Activated T-helper 9 cell treated with anti-CD3 and anti-CD28 coated beads, Interleukin-2, amount 50 U/mL, for 16 hours (primary cell): ENCODE data around the gene TBC1D1.

Experiments used
- DNase-seq: peaks from one replicate; pipeline ENCODE4 v3.0.0-alpha.2; 2020; ENCODE audit warnings: low read depth

Gene TBC1D1

DNA sequence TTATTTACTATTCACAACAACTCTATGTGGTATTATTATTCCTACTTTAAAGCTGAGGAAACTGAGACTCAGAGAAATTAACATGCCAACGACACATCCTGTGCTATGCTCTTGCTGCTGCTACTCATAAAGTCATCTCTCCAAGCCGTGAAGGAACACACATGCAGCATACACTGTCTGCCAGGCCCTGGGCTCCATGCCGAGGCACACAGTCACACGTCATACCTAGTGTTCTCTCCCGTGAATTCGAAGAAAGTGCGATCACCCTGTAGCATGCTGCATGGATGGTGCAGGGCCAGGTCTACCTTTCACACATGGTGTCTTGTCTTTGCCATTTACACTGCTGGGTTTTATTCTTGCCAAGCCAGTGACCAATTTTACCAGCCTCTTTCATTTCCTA lies 34.1 kb downstream of the TBC1D1 start:
- DNase-seq = no peak

- DNase-seq = no peak
These were observed 36.5 kb downstream of the TBC1D1 start for GRCh38 chr4:37927434-37927833.

DNA sequence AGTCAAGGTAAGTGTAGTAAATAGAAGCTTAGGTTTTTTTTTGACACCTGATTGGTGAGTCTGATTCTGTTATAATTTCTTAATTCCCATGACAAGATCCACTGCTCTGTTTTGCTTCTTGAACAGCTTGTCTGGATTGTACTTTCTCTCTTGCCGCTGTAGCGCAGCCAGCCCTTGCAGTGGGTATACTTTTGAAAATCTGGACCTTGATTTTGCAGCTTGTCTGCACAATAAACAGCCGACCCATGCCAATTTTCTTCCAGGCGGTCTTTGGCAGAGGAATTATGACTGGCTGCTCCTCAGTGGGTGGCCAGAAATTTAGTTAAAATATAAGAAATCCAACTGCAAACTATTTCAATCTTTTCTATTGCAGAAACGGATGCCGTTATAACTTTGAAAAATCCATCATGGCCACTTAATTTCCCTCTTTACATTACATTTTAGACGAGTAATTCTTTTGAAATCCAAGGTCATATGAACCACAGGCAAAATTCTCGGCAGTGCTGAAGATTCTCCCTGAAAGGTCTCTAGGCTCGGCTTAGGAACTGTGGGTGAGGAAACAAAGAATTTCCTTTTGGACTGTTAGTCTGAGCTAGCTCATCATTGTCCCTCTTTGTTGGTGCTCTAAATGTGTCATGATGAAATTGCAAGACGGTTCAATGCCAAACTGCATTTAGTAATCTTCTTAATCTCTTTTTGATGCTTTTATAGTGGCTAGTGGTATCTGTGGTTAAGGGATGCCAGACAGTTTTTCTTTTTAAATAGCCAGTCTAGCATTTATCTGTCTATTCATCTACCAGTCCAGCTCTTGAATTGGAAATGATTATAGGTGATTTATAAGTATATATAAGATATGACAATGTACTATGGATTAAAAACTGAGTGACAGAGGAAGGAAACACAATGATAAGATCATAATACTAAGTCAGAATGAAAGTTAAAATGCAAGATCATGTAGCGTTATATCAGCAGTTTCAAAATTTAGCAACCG lies 37.8 kb downstream of the TBC1D1 start:
- DNase-seq = no peak

DNA sequence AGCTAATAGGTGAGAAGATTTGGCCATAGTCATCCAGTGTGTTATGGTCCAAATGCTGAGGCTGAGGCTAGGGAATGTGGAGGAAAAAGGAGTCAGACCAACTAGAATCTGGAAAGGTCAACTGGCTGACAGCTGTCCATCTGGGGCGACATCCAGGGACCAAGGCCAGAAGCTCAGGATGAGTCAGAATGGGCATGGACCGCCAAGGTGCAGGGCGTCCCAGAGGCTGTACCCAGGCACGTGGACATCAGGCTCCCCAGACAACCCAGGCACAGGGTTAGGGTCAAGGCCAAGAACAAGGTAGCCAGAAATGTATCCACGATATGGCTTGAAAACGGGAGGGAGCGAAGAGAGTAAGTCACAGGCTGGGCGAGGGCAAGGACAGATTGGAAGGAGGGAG lies 43.2 kb downstream of the TBC1D1 start:
- no peak for DNase-seq

- no peak for DNase-seq
These were observed 43.7 kb downstream of the TBC1D1 start for GRCh38 chr4:37934609-37935008.

DNA sequence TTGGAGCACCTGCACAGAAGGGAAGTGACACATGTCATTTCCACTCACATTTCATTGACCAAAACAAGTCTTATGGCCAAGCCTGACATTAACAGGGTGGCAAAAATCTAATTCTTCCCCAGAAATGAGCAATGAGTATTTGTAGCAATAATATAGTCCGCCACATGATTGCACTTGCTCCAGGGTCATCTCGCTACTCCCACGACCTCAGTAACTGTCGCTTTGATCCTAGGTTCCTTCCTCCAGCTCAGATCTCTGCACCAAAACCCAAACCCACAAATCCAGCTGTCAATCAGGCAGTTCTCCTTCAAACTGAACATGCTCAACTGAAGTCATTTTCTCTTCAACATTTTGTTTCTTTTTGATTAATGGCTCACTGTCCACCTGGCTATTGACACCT lies 44.1 kb downstream of the TBC1D1 start:
- DNase-seq = no peak

DNA sequence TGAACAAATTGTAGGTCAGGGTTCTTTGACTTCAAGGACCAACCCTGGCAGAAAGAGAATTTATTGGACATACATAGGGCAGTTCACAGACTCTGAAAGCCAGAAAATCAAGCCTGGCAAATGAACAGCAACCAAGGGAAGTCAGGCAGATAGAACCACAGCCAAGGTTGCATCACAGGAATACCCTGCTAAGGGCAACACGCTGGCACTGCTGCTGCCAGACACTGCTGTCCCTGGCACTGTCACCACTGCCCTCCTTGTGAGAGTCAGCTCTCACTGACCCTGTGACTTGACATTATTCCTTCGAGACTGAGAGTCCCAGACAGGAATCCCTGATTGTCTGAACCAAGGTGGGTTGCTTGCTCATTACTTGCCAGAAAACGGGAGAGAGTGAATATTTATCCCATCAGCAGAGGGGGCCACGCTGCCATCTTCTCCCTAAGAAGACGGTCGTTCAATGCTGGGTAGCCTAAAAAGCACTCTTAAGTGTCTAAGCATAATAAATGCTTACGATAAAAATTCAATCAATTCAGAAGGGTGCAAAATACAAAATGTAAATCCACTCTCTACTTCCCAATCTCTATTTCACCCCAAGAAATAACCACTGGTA lies 46.1 kb downstream of the TBC1D1 start:
- DNase-seq = no peak

DNA sequence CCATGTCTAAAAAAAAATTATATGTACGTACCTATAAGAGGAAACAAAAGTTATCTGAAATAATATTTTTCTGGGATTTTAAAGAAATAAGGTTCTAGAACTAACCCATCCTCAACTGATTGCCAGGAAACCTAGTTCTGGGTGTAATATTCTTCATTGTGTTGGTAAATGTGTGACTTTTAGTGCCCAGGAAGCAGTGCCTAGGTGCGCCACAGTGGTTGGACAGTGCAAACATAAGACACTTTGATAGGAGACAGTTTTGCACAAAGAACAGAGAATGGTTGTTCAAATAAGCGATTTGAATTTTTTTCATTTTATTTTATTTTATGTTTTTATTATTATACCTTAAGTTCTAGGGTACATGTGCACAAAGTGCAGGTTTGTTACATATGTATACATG lies 47.3 kb downstream of the TBC1D1 start:
- DNase-seq = no peak

GRCh38 chr4:37946503-37947179 lies 55.8 kb downstream of the TBC1D1 start:
- no peak for DNase-seq

DNA sequence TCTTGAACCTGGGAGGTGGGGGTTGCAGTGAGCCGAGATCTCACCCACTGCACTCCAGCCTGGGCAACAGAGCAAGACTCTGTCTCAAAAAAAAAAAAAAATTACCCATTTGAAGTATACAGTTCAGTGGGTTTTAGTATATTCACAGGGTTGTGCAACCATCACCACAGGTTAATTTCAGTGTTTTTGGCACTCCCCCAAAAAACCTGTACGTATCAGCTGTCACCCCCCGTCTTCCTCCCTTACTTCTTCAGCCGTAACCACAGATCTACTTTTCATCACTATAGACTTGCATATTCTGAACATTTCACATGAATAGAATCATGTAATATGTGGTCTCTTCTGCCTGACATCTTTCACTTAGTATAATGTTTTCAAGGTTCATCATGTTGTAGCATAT lies 57.7 kb downstream of the TBC1D1 start:
- DNase-seq = no peak

GRCh38 chr4:37949636-37950426 lies 58.9 kb downstream of the TBC1D1 start:
- DNase-seq = no peak

DNA sequence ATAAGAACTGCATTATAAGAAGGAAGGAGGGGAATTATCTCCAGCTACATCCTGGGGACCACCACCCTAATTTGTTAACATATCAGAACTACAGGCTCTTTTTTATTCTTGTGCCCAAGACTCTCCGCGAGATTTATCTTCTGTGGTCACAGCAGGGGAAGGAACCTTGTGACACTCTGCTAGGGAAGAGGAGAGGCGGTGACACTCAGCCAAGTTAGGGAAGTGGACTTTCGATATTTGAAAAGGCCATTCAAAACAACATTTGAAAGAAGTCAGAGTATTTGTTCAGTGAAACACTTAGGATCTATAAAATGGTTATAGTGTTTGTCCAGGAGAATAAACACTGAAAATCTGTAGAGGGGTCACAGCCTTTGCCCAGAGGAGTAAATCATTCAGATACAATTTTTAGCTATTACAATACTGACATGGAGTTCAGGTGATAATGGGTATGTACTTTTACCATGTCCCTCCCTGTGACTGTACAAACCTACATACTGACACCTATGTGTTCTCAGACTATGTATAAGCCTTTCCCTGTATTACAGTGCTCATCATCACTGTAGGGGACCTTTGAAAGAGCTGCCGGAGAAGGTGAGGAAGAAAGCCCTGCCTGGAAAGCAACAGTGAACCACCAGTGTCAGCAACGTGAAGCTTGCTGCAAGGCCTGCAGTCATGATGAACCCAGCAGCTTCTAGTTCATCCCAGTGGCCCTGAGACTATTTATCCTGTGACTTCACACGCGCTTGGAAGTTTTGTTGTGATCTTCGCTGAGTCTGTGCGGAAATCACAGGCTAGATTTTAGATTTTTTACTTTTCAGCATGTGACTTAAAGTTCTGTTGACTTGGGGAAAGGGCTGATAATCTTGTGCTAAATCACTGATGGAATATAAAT lies 60.8 kb downstream of the TBC1D1 start:
- DNase-seq = no peak

DNA sequence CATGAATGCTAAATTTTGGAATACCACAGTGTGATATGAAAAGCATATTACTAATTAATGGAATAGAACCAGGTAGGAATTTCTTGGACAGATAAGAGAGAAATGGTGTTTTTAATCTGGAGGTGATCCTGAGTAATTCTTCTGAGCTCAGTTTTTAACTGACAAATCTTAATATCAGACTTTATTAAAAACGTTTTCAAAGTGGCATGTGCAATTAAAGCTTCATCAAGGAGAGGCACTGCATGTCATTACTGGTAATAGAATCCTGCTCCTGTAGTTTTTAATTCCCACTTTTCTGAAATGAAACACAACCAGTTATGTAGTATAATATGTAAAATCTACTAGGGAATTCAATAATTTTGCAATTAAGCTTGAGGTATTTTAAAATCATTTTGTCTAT lies 62.3 kb downstream of the TBC1D1 start:
- no peak for DNase-seq

DNA sequence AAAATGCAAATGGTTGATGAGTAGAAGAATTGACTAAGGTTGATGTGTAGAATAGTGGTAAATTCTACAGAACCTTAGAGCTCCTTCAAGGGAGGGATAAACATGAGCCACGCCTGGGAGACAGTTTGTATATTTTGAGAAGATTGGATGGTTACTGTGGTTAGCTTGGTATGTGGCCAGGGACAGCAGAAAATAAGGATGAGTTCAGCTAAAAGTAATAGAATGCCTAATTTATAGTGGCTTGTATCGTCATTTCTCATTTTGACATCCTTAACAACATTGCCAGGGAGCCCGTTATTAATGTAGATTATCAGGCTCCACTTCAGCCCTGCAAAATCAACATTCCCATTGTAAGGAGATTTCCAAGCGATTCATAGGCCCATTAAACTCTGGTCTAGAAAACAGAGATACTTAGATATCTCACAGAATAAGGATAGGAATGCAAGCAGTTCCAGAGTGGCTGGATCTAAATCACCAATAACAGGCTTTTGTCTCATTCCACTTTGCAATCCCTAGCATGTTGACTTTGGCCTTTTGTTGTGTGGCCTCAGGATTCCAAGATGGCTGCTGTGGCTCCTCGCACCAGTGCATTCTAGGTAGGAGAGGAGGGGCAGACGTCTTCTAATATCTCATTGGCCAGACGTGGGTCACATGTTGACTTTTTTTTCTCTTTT lies 62.9 kb downstream of the TBC1D1 start:
- DNase-seq = no peak

DNA sequence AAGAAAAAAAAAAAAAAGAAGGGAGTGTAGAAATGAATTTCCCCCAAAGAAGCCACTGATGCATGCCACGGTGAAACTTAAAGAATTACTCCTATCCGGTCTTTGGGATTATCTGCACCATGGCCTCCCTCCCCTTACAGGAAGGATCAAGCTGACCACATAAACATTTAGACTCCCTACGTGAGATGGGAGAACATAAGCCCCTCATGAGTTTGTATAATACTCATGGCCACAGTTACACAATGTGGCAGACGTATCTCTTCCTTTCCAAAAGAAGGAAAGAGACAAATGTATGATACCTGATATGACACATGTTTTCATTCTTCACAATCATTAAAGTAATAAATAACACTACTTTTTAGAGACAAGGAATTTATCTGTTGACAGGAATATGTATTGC lies 66.1 kb downstream of the TBC1D1 start:
- no peak for DNase-seq

- DNase-seq = no peak
These were observed 68.0 kb downstream of the TBC1D1 start for GRCh38 chr4:37958932-37959331.

DNA sequence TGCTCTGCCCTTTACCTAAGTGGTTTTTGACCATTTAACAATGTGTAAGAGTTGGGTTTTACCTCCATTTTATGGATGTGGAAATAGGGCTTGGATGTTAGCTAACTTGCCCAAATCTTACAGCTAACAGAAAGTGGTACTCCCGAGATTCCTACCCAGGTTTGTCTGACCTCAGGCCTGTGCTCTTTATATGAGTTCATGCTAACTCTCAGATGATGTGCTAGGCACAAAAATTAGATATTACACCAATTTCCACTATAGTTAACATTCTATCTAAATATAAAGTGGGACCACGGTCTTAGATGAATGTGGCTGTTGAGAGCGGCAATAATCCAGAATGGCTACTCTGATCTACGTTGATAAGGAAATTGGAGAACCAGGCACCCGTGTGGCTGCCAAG lies 69.2 kb downstream of the TBC1D1 start, which contains the start of gene PTTG2:
TSS of gene PTTG2 (plus strand) at position 301 of the 400 bp plus-strand sequence. CDS start at position 338, 37 bp downstream.
- no peak for DNase-seq

DNA sequence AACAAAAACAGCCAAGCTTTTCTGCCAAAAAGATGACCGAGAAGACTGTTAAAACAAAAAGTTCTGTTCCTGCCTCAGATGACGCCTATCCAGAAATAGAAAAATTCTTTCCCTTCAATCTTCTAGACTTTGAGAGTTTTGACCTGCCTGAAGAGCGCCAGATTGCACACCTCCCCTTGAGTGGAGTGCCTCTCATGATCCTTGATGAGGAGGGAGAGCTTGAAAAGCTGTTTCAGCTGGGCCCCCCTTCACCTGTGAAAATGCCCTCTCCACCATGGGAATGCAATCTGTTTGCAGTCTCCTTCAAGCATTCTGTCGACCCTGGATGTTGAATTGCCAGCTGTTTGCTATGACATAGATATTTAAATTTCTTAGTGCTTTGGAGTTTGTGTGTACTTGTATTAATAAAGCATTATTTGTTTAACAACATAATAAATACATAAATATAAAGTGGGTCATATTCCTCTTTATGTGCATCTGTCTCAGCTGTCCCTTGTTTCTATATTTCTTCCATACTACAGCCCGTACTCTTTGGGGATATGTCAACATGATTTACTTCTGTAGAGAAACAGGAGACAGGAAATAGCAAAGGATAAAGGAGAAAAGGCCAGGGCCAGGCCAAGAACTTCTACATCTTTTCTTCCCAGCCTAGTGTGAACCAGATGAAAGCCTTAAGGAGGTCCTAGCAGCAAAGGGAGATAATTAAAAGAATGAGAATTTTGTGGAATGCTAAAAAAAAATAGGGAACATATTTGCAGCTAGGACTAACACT lies 70.0 kb downstream of the TBC1D1 start:
- DNase-seq = no peak

DNA sequence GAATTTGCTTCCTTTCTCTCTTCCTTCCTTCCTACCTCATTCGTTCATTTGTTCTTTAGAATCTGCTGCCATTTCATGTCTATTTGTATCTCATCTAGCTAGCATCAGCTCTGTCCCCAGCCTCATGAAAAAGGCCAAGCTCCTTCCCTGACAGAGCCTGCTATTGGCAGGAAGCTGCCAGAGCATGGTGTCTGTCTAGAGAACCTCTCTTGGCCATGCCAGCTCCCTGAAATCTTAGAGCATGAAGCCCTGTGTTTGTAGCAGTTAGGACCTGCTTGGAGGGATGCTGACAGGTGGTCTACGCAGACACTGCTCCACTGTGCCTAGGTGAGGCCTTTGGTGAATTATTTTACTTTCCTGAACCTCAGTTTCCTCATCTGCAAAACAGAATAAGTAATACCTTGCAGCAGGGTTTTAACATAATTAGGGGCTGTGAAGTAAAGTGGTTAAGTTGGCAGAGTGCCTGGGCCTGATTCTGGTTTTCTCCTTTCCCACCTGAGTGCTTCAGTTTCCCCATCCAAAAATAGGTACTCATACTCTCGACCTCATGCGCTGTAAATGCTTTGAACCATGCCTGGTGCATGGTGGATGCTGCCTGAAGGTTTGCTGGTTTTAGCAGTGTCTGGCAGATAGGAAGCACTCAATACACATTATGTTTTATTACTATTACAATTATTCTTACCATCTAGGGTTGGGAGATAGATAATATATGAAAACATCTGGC lies 74.0 kb downstream of the TBC1D1 start:
- DNase-seq = no peak
